Measurements from ENCODE around the gene FLAD1.

FLAD1 gene

GRCh38 chr1:155014709-155015508, 31.8 kb downstream of the FLAD1 start:
- H3K36me3 ChIP-seq = peaks cover 17% of the 10 kb centered on the region
- no peak for TF ChIP-seq CTCF (IDR thresholded peaks at IDR 0.05; ENCODE audit: low read depth, low read length)
- peaks cover 34% of the 10 kb centered on the region for H3K4me1 ChIP-seq
- H3K27me3 ChIP-seq = no peaks in the 10 kb centered on the region
- no peak for DNase-seq
- H3K4me3 ChIP-seq (ENCODE audit: low read depth, low read length) = no peak overlapping the region
- H3K9me3 ChIP-seq = no peaks in the 10 kb centered on the region

- H3K36me3 ChIP-seq = peaks cover 17% of the 10 kb centered on the region
These were observed 32.5 kb downstream of the FLAD1 start for GRCh38 chr1:155015527-155016230.

GRCh38 chr1:155016231-155016831, 33.2 kb downstream of the FLAD1 start:
- Histone ChIP-seq H3K4me3 (ENCODE audit: low read depth, low read length) (no peak overlapping the region), H3K27me3 (no peaks in the 10 kb centered on the region), H3K4me1 (peaks cover 29% of the 10 kb centered on the region), H3K36me3 (peaks cover 17% of the 10 kb centered on the region), H3K9me3 (no peaks in the 10 kb centered on the region)
- DNase-seq = no peak
- TF ChIP-seq CTCF (IDR thresholded peaks at IDR 0.05; ENCODE audit: low read depth, low read length) = no peak

More at GRCh38 chr1:155015527-155016230, 32.5 kb downstream of the FLAD1 start:
- Histone ChIP-seq H3K9me3 (no peaks in the 10 kb centered on the region), H3K4me3 (ENCODE audit: low read depth, low read length) (no peak overlapping the region), H3K27me3 (no peaks in the 10 kb centered on the region), H3K4me1 (peaks cover 34% of the 10 kb centered on the region)
- TF ChIP-seq CTCF (IDR thresholded peaks at IDR 0.05; ENCODE audit: low read depth, low read length) = no peak
- no peak for DNase-seq

- Histone ChIP-seq H3K9me3 (no peaks in the 10 kb centered on the region), H3K27me3 (no peaks in the 10 kb centered on the region), H3K4me3 (ENCODE audit: low read depth, low read length) (peak overlapping the region; percentile 51), H3K4me1 (peaks cover 21% of the 10 kb centered on the region), H3K36me3 (peaks cover 17% of the 10 kb centered on the region)
- peak; percentile 99 for TF ChIP-seq CTCF (IDR thresholded peaks at IDR 0.05; ENCODE audit: low read depth, low read length)
- DNase-seq = peak; percentile 94
These were observed 34.1 kb downstream of the FLAD1 start for GRCh38 chr1:155017041-155017945.

- TF ChIP-seq CTCF (IDR thresholded peaks at IDR 0.05; ENCODE audit: low read depth, low read length) = no peak
- Histone ChIP-seq H3K9me3 (no peaks in the 10 kb centered on the region), H3K4me1 (peaks cover 16% of the 10 kb centered on the region), H3K36me3 (peaks cover 17% of the 10 kb centered on the region), H3K4me3 (ENCODE audit: low read depth, low read length) (peak overlapping the region; percentile 51), H3K27me3 (no peaks in the 10 kb centered on the region)
- peak; percentile 6 for DNase-seq
These were observed 34.8 kb downstream of the FLAD1 start for GRCh38 chr1:155017946-155018316.

Data from BE2C (cell line).